ENCODE data around the gene GDAP2.

DNA sequence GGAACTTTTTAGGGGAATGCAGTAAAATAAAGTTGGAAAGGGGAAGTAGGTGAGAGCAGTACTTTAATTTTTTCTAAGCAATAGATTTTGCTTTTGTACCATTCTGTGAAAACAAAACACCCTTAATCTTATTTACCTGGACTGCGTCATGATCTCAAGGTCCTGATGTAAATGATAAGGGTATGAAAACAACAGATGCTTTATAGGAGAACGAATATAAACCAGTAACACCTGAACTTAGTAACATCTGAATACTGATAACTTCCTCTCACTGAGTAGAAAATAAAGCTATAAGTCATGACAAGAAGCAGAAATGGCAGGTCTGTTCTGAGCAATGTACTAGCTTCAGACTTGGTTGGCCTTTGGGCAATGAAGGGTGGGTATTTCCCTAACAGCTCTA lies 77.7 kb downstream of the GDAP2 start:
- TF ChIP-seq, protein P1, sequence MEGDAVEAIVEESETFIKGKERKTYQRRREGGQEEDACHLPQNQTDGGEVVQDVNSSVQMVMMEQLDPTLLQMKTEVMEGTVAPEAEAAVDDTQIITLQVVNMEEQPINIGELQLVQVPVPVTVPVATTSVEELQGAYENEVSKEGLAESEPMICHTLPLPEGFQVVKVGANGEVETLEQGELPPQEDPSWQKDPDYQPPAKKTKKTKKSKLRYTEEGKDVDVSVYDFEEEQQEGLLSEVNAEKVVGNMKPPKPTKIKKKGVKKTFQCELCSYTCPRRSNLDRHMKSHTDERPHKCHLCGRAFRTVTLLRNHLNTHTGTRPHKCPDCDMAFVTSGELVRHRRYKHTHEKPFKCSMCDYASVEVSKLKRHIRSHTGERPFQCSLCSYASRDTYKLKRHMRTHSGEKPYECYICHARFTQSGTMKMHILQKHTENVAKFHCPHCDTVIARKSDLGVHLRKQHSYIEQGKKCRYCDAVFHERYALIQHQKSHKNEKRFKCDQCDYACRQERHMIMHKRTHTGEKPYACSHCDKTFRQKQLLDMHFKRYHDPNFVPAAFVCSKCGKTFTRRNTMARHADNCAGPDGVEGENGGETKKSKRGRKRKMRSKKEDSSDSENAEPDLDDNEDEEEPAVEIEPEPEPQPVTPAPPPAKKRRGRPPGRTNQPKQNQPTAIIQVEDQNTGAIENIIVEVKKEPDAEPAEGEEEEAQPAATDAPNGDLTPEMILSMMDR (IDR thresholded peaks at IDR 0.05) = no peak
- TF ChIP-seq POLR2A (IDR thresholded peaks at IDR 0.05) = no peak

Measured in sigmoid colon (tissue), 3 donors.